ENCODE data around the gene CAND2.
"Not testable (repeated sequence)": the region's sequence is repeated elsewhere in the genome, so short reads cannot be mapped to it uniquely, and the experiment has no call there.

CAND2 gene

GRCh38 chr3:12868039-12869034 lies 71.9 kb downstream of the CAND2 start:
- no peak for DNase-seq

GRCh38 chr3:12869035-12869621 lies 72.6 kb downstream of the CAND2 start:
- no peak for DNase-seq

- no peak for DNase-seq
These were observed 74.5 kb downstream of the CAND2 start for GRCh38 chr3:12870942-12871341.

DNA sequence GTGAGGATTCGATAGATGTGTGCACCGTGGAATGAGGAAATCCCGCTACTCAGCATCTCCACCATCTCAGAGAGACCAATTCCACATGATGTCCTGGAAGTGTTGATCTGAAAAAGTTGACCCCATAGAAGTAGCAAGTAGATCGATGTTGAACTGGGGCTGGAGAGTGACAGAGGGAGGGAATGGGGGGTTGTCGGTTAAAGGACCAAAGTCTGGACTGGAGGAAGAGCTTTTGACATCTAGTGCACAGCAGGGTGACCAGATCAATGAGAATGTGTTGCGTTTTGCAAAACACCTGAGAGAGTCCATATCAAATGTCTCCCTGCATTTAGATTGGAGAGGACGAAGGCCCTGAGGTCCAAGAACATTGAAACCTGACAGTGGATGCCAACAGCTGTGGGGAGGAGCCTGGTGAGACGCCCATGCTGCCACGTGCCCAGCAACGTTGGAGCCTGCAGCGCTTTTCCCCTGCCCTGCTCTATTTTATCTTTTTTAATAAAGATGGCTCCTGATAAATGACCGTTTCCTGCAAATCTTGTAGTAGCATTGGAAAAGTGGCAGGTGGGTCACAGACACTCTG lies 75.0 kb downstream of the CAND2 start:
- DNase-seq: no peak

DNA sequence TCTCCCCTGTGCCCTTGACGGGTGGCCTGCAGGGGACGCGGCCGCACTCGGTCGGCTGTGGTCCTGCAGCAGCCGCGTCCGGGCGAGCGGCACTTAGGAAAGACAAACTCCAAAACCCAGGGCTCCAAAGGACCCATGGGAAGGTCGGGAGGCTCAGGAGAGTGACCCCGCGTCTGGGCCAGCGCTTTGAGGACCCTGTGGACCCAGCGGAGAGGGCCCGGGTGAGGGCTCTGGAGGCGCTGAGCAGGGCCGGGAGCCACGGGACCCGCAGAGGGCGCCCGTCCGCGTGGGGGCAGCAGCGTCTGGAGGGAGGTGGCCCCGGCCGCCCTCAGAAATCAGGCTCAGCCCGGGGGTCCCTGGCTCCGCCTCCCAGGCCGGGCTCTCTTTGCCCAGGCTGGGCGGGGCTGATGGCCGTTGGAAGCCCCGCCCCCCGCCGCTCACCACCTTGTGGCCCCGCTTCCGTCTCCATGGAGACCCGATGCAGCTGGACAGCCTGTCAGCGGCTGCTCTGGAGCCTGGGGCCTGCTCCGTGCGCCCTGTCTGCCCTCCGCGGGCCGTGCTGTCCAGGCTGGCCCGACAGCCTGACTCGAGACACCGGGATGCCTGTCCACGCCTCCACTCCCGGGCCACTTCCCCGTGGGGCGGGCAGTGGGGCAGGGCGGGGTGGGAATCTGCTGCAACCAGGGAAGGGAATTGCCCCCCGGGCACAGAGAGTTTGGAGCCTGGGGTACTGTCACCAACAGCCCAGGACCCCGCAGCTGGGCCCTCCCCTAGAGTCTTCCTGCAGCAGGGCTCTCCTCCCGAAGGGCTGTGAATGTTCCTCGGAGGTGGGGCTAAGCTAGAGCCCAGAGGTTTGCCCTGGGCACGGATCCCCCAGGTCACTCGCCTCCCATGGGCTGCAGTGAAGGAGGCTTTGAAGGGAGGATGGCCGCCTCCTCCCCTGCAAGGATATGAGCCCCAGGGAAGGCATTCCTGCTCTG lies 79.7 kb downstream of the CAND2 start:
- DNase-seq: no peak

GRCh38 chr3:12877040-12877439 lies 80.6 kb downstream of the CAND2 start:
- DNase-seq: no peak

GRCh38 chr3:12878141-12878574 lies 81.7 kb downstream of the CAND2 start:
- no peak for DNase-seq

GRCh38 chr3:12878758-12879157 lies 82.3 kb downstream of the CAND2 start:
- DNase-seq: not testable (repeated sequence)

GRCh38 chr3:12879191-12879815 lies 82.8 kb downstream of the CAND2 start:
- DNase-seq: no peak

DNA sequence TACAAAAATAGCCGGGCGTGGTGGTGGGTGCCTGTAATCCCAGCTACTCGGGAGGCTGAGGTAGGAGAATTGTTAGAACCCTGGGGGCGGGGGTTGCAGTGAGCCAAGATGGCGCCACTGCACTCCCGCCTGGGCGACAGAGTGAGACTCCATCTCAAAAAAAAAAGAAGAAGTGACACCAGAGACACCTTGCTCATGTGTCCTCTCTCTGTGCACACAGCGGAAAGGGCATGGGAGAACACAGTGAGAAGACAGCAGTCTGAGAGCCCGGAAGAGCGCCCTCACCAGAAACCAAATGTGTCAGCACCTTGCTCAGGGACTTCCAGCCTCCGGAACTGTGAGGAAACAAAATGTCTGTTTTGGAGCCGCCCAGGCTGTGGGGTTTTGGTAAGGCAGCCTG lies 85.4 kb downstream of the CAND2 start:
- not testable (repeated sequence) for DNase-seq

- DNase-seq: no peak
These were observed 86.1 kb downstream of the CAND2 start for GRCh38 chr3:12882336-12883310.

DNA sequence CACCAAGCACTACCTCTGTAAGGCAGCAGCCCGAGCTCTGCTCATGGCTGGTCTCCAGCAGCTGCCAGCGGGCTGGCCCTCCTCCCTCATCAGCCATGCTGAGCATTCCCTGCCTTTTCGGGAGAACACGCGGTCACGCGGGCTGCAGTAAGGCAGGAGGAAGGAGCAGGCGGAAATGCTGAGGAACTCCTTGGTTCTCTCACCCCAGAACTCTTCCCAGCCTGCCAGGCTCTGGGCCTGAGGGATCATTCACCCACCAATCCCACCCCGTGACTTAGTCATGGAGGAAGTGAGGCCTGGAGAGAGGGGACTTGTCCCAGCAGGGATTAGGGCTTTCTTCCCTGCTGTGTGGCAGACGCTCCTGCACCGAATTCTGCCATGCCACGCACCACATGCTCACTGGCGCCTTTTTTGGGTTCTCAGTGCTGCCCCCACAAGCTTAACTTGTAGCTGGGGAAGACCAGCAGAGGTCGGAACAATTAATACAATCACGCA lies 87.8 kb downstream of the CAND2 start:
- no peak for DNase-seq
